Neural crest cell (in vitro differentiated cells): ENCODE measurements around the gene FRMPD3. TPM values are rescaled to one million over a fixed set of nuclear protein-coding genes. Genes with fewer than 3 reads are reported as not detected.

Experiments
- DNase-seq: peaks from one replicate; pipeline ENCODE4 v3.0.0; 2021; ENCODE audit warnings: low read depth, mixed read lengths, low spot score
- H3K27ac Mint-ChIP-seq: one replicate; pipeline ENCODE4 v1.8.0; 2021; ENCODE audit warnings: mild to moderate bottlenecking, mixed read lengths; ENCODE audit not compliant: unreplicated experiment
- H3K27me3 Mint-ChIP-seq: 2 replicates; pipeline ENCODE4 v1.8.0; 2021; ENCODE audit warnings: low read depth, mild to moderate bottlenecking, mixed read lengths
- H3K36me3 Mint-ChIP-seq: 2 replicates; pipeline ENCODE4 v1.8.0; 2021; ENCODE audit warnings: low read depth, mild to moderate bottlenecking, mixed read lengths
- H3K4me1 Mint-ChIP-seq: 2 replicates; pipeline ENCODE4 v1.8.0; 2021; ENCODE audit warnings: mixed read lengths
- H3K4me3 Mint-ChIP-seq: one replicate; pipeline ENCODE4 v1.8.0; 2021; ENCODE audit warnings: mild to moderate bottlenecking, mixed read lengths
- H3K9me3 Mint-ChIP-seq: 2 replicates; pipeline ENCODE4 v1.8.0; 2021; ENCODE audit warnings: mixed read lengths
- CTCF ChIP-seq: fragments of 200-600 bp; sonication (generic); conservative IDR thresholded peaks from 2 replicates; pipeline ENCODE4 v1.5.0; 2021; ENCODE audit warnings: antibody characterized with exemption, mild to moderate bottlenecking
- total RNA-seq: library from RNA; stranded (reverse); gene quantifications from 2 replicates; pipeline ENCODE4 v1.2.1, GENCODE V29; 2021

FRMPD3 gene
- total RNA-seq, 1 donor from 2014 or later: 2.3 TPM

GRCh38 chrX:107493141-107493540 lies 43.7 kb downstream of the FRMPD3 start:
- no peaks in the 10 kb centered on the region for H3K4me1 Mint-ChIP-seq
- no peak overlapping the region for H3K4me3 Mint-ChIP-seq
- DNase-seq: no peak
- H3K27ac Mint-ChIP-seq: no peak overlapping the region
- no peak for TF ChIP-seq CTCF
- no peaks in the 10 kb centered on the region for H3K9me3 Mint-ChIP-seq
- H3K36me3 Mint-ChIP-seq: no peaks in the 10 kb centered on the region
- H3K27me3 Mint-ChIP-seq: no peaks in the 10 kb centered on the region

GRCh38 chrX:107496786-107497185 lies 47.3 kb downstream of the FRMPD3 start:
- Mint-ChIP-seq H3K36me3 (no peaks in the 10 kb centered on the region), H3K9me3 (no peaks in the 10 kb centered on the region), H3K4me1 (peaks cover 3% of the 10 kb centered on the region), H3K27ac (no peak overlapping the region), H3K27me3 (no peaks in the 10 kb centered on the region), H3K4me3 (no peak overlapping the region)
- no peak for DNase-seq
- no peak for TF ChIP-seq CTCF

Other genes starting within 250 kb of the FRMPD3 start
- gene NUP62CL, start 243.2 kb upstream of the FRMPD3 start, total RNA-seq: 6.1 and 6.8 TPM in 2 replicates
- gene DNAAF6, start 243.0 kb upstream of the FRMPD3 start, total RNA-seq: not detected in 2 replicates
- gene PRPS1, start 178.9 kb downstream of the FRMPD3 start, total RNA-seq: 68.6 and 71.2 TPM in 2 replicates